ENCODE data around the gene MST1R.

DNA sequence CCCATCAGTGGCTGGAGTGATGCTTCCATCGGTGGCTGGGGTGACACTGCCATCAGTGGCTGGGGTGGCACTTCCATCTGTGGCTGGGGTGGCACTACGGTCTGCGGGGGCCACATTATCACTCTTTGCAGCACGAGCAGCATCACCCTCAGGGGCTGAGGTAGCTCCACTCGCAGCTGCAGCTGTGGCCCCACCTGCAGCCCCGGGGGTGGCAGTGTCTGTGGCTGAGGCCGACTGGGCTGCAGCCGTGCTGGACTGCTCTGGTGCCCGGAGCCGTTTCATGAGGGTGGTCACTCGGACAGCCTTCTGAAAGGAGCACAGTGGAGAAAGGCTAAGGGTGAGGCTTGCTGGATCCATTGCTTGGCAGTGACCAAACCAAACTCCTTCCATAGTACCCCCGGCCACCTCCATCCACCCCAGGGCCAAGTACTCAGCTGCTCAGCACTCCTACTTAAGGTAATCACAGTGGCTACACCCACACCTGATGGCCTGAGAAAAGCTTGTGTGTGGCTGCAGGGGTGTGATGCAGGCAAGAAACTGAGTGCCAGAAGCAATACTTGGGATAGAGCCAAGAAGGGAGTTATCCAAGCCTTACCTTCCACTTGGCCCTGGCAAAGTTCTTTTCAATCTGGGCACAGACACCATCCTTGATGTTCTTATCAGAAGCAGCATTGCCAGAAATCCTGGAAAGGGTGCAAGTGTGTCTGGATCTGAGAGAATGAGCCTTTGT lies 43.9 kb downstream of the MST1R start:
- TF ChIP-seq, protein P1, sequence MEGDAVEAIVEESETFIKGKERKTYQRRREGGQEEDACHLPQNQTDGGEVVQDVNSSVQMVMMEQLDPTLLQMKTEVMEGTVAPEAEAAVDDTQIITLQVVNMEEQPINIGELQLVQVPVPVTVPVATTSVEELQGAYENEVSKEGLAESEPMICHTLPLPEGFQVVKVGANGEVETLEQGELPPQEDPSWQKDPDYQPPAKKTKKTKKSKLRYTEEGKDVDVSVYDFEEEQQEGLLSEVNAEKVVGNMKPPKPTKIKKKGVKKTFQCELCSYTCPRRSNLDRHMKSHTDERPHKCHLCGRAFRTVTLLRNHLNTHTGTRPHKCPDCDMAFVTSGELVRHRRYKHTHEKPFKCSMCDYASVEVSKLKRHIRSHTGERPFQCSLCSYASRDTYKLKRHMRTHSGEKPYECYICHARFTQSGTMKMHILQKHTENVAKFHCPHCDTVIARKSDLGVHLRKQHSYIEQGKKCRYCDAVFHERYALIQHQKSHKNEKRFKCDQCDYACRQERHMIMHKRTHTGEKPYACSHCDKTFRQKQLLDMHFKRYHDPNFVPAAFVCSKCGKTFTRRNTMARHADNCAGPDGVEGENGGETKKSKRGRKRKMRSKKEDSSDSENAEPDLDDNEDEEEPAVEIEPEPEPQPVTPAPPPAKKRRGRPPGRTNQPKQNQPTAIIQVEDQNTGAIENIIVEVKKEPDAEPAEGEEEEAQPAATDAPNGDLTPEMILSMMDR (IDR thresholded peaks at IDR 0.05; ENCODE audit: insufficient read depth, low read depth, low read length), result no peak
- no peak for TF ChIP-seq EZH2 (IDR thresholded peaks at IDR 0.05; ENCODE audit: insufficient read depth, low read length)

Data from astrocyte (in vitro differentiated cells and primary cell).